Endodermal cell (in vitro differentiated cells): Measurements from ENCODE around the gene ARHGAP27. TPM values are rescaled to one million over a fixed set of nuclear protein-coding genes. Genes with fewer than 3 reads are reported as not detected.

Experiments used
- DNase-seq: peaks from one replicate; pipeline ENCODE4 v3.0.0-alpha.2; 2017
- H3K27ac ChIP-seq: 2 replicates; pipeline ENCODE4 v1.5.1; 2013; ENCODE audit warnings: mild to moderate bottlenecking, low read depth, low read length, moderate library complexity
- H3K27me3 ChIP-seq: 2 replicates; pipeline ENCODE4 v1.6.1; 2013; ENCODE audit warnings: mild to moderate bottlenecking, low read length, moderate library complexity; ENCODE audit not compliant: insufficient read depth, control insufficient read depth, poor library complexity, severe bottlenecking
- H3K36me3 ChIP-seq: 2 replicates; pipeline ENCODE4 v1.7.0; 2013; ENCODE audit warnings: mild to moderate bottlenecking, low read length, moderate library complexity; ENCODE audit not compliant: control insufficient read depth, insufficient read depth
- H3K4me1 ChIP-seq: one replicate; pipeline ENCODE4 v1.7.0; 2013; ENCODE audit warnings: low read length; ENCODE audit not compliant: control insufficient read depth, insufficient read depth
- H3K4me3 ChIP-seq: 2 replicates; pipeline ENCODE4 v1.5.1; 2013; ENCODE audit warnings: mild to moderate bottlenecking, low read length, moderate library complexity
- H3K9ac ChIP-seq: 2 replicates; pipeline ENCODE4 v1.6.1; 2013; ENCODE audit warnings: mild to moderate bottlenecking, low read length, moderate library complexity; ENCODE audit not compliant: poor library complexity, severe bottlenecking; ENCODE audit errors: extremely low read depth
- H3K9me3 ChIP-seq: 2 replicates; pipeline ENCODE4 v1.6.1; 2013; ENCODE audit warnings: mild to moderate bottlenecking, low read length, moderate library complexity; ENCODE audit not compliant: control insufficient read depth
- H3K27ac Mint-ChIP-seq: 2 replicates; pipeline ENCODE4 v1.8.0; 2020; ENCODE audit warnings: mixed read lengths
- H3K27me3 Mint-ChIP-seq: 2 replicates; pipeline ENCODE4 v1.8.0; 2021; ENCODE audit warnings: mild to moderate bottlenecking, mixed read lengths; ENCODE audit not compliant: insufficient read depth
- H3K36me3 Mint-ChIP-seq: 2 replicates; pipeline ENCODE4 v1.8.0; 2020; ENCODE audit warnings: low read depth, mixed read lengths
- H3K4me1 Mint-ChIP-seq: 2 replicates; pipeline ENCODE4 v1.8.0; 2020; ENCODE audit warnings: mixed read lengths
- H3K4me3 Mint-ChIP-seq: 2 replicates; pipeline ENCODE4 v1.8.0; 2020; ENCODE audit warnings: mild to moderate bottlenecking, moderate library complexity, mixed read lengths
- H3K9me3 Mint-ChIP-seq: 2 replicates; pipeline ENCODE4 v1.8.0; 2020; ENCODE audit warnings: mild to moderate bottlenecking, mixed read lengths
- WGBS, 2 experiments: methylation state at CpG; one replicate each; pipeline versions ENCODE4 v1.1.5 to v1.1.7; 2013; ENCODE audit warnings: missing lambda C conversion rate in 2 of 2, mixed read lengths in 1 of 2; ENCODE audit not compliant: insufficient coverage in 1 of 2, insufficient read length in 1 of 2; 5-methylcytosine and 5-hydroxymethylcytosine counted together
- total RNA-seq, 2 donors: library from RNA; stranded (reverse); fragmentation: NEBNext Ultra II Directional in 1 of 2; extraction: Animal tissue kit (Norgen Biotek cat#: 25700) in 1 of 2; gene quantifications; 2 replicates in 1 of 2; 3 replicates in 1 of 2; pipeline ENCODE4 v1.2.1, GENCODE V29; 2021
- TF ChIP-seq, protein P1 (sequence below): fragments of 200-600 bp; sonication (generic); conservative IDR thresholded peaks from 2 replicates; pipeline ENCODE4 v1.5.0; 2021; ENCODE audit warnings: antibody characterized with exemption, mild to moderate bottlenecking

Gene ARHGAP27
- total RNA-seq, 2 donors from 2014 or later, result 16.4 to 20.6 TPM

DNA sequence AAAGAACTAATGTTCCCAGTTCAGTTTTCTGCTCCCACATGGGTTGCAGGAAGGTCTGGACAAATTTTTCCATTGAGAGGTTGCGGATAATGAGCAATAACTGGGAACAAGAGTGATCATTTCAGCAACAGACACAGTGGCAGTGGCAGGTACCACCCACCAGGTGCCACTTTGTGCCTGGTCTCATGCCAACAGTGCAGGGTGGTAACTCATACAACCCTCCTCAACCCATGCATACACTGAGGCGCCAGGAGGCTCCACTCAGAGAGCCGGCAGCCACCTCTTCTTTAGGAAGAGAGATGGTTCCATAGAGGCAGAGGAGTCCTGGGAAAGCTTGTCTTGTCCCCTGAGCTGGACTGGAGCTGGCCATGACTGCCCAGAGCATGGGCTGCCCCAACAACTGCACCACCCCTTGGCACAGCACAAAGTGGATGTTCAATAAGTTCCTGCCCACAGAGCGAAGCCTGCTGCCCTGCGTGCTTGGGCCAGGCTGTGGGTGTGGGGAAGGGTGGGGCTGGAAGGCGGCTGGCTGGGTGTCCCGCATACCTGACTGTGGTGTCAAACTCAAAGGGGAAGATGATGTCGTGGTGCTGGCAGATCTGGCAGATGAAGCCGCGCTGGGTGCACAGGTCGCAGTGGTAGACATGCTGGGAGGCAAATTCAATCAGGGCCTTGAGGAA is 6.4 kb upstream of the ARHGAP27 start:
- no peaks in the 10 kb centered on the region for H3K9me3 Mint-ChIP-seq
- H3K27ac Mint-ChIP-seq, result no peak overlapping the region
- no peaks in the 10 kb centered on the region for H3K27me3 ChIP-seq
- 87 to 93% methylated on average over 7 to 11 of the region's 11 CpGs for WGBS, 2 experiments
- H3K27me3 Mint-ChIP-seq, result peaks cover 9% of the 10 kb centered on the region
- H3K36me3 ChIP-seq, result no peaks in the 10 kb centered on the region
- DNase-seq, result peak; percentile 52
- H3K4me1 Mint-ChIP-seq, result peaks cover 19% of the 10 kb centered on the region
- no peaks in the 10 kb centered on the region for H3K9me3 ChIP-seq
- H3K27ac ChIP-seq, result no peak overlapping the region
- TF ChIP-seq, protein P1, sequence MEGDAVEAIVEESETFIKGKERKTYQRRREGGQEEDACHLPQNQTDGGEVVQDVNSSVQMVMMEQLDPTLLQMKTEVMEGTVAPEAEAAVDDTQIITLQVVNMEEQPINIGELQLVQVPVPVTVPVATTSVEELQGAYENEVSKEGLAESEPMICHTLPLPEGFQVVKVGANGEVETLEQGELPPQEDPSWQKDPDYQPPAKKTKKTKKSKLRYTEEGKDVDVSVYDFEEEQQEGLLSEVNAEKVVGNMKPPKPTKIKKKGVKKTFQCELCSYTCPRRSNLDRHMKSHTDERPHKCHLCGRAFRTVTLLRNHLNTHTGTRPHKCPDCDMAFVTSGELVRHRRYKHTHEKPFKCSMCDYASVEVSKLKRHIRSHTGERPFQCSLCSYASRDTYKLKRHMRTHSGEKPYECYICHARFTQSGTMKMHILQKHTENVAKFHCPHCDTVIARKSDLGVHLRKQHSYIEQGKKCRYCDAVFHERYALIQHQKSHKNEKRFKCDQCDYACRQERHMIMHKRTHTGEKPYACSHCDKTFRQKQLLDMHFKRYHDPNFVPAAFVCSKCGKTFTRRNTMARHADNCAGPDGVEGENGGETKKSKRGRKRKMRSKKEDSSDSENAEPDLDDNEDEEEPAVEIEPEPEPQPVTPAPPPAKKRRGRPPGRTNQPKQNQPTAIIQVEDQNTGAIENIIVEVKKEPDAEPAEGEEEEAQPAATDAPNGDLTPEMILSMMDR, result no peak
- H3K36me3 Mint-ChIP-seq, result peaks cover 2% of the 10 kb centered on the region
- H3K4me1 ChIP-seq, result peaks cover 10% of the 10 kb centered on the region
- H3K9ac ChIP-seq, result no peak overlapping the region
- no peak overlapping the region for H3K4me3 ChIP-seq
- H3K4me3 Mint-ChIP-seq, result no peak overlapping the region

DNA sequence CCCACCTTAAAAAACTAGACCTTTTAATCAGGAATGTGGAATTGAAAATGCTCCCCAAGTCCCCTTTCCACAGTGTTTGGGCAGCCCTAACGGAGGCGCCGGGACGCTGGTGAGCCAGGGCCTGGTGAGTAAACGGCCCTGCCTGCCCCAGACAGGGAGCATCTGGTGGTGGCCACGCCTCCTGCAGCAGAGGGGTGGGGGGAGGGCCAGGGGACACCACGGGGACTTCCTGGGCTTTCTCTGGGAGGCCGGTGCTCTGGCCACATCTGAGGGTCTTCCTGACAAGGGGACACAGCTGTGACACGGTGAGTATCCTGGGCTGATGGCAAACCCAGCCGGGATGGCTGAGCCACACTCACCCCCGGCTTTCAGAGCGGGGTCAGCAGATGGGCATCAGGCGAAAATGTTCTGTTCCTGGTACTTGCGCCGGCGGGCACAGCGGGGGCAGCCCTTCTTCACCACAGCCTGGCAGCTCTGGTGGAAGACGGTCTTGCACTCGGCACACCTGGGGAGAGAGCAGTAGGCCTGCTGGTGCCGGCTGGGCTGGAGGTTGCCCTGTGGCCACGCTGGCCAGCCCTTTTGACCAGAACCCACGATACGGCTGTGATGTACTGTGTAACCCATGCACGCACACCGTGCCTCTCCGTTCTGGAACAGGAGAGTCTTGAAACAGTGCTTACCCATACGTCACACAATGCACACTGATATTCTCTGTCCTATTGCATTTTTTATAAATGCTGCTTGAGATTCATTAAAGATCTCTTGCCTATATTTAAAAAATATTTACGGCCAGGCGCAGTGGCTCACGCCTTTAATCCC is 5.0 kb upstream of the ARHGAP27 start:
- peaks cover 2% of the 10 kb centered on the region for H3K36me3 Mint-ChIP-seq
- H3K4me3 Mint-ChIP-seq, result no peak overlapping the region
- TF ChIP-seq, protein P1, result no peak
- Histone ChIP-seq H3K9ac (no peak overlapping the region), H3K27ac (no peak overlapping the region), H3K4me3 (no peak overlapping the region), H3K4me1 (peaks cover 10% of the 10 kb centered on the region), H3K27me3 (peaks cover 10% of the 10 kb centered on the region), H3K9me3 (no peaks in the 10 kb centered on the region), H3K36me3 (no peaks in the 10 kb centered on the region)
- H3K27ac Mint-ChIP-seq, result no peak overlapping the region
- peaks cover 21% of the 10 kb centered on the region for H3K27me3 Mint-ChIP-seq
- peaks cover 19% of the 10 kb centered on the region for H3K4me1 Mint-ChIP-seq
- 84 to 94% methylated on average over 19 to 29 of the region's 30 CpGs for WGBS, 2 experiments
- no peaks in the 10 kb centered on the region for H3K9me3 Mint-ChIP-seq
- peak; percentile 76 for DNase-seq

- H3K4me3 Mint-ChIP-seq, result no peak overlapping the region
- H3K36me3 Mint-ChIP-seq, result peaks cover 2% of the 10 kb centered on the region
- TF ChIP-seq, protein P1, result no peak
- no peaks in the 10 kb centered on the region for H3K9me3 Mint-ChIP-seq
- H3K27ac Mint-ChIP-seq, result no peak overlapping the region
- peaks cover 21% of the 10 kb centered on the region for H3K27me3 Mint-ChIP-seq
- Histone ChIP-seq H3K36me3 (no peaks in the 10 kb centered on the region), H3K4me1 (peaks cover 10% of the 10 kb centered on the region), H3K4me3 (no peak overlapping the region), H3K9ac (no peak overlapping the region), H3K27ac (no peak overlapping the region), H3K27me3 (peaks cover 18% of the 10 kb centered on the region), H3K9me3 (no peaks in the 10 kb centered on the region)
- H3K4me1 Mint-ChIP-seq, result peaks cover 19% of the 10 kb centered on the region
- 92 to 95% methylated on average over 4 to 23 of the region's 23 CpGs for whole genome bisulfite sequencing, 2 experiments
- peak; percentile 53 for DNase-seq
Measured at GRCh38 chr17:45436625-45437464, 4.2 kb upstream of the ARHGAP27 start.
